Liver (tissue), 3 donors: Measurements from ENCODE around the gene COQ8A.

Experiments
- HNF4A ChIP-seq, 2 donors: conservative IDR thresholded peaks; 2 replicates each; pipeline ENCODE4 v1.6.1; 2016; ENCODE audit warnings: antibody characterized with exemption in 2 of 2, mild to moderate bottlenecking in 2 of 2
- MAX ChIP-seq: IDR thresholded peaks from 2 replicates; pipeline ENCODE4 v1.6.1; 2016; ENCODE audit warnings: antibody characterized with exemption
- NR2F2 ChIP-seq: IDR thresholded peaks from 2 replicates; pipeline ENCODE4 v1.6.1; 2016; ENCODE audit warnings: antibody characterized with exemption
- REST ChIP-seq: IDR thresholded peaks from 2 replicates; pipeline ENCODE4 v1.6.1; 2016; ENCODE audit warnings: antibody characterized with exemption, mild to moderate bottlenecking
- TAF1 ChIP-seq: conservative IDR thresholded peaks from 2 replicates; pipeline ENCODE4 v1.6.1; 2016; ENCODE audit warnings: antibody characterized with exemption, mild to moderate bottlenecking
- TF ChIP-seq, protein P1 (sequence below): fragments of 150-350 bp; IDR thresholded peaks from 2 replicates; pipeline ENCODE4 v1.5.1; 2017; ENCODE audit warnings: improper control_type of control experiment, low read depth, low read length; ENCODE audit not compliant: missing input control
- TF ChIP-seq, protein P2 (sequence below): IDR thresholded peaks from 2 replicates; pipeline ENCODE4 v1.6.1; 2016; ENCODE audit warnings: antibody characterized with exemption
- donor health status: healthy.
- donor health status: healthy.

GRCh38 chr1:226948996-226949395 is 8.9 kb downstream of the COQ8A start:
- no peak for TF ChIP-seq MAX
- TF ChIP-seq, protein P1, sequence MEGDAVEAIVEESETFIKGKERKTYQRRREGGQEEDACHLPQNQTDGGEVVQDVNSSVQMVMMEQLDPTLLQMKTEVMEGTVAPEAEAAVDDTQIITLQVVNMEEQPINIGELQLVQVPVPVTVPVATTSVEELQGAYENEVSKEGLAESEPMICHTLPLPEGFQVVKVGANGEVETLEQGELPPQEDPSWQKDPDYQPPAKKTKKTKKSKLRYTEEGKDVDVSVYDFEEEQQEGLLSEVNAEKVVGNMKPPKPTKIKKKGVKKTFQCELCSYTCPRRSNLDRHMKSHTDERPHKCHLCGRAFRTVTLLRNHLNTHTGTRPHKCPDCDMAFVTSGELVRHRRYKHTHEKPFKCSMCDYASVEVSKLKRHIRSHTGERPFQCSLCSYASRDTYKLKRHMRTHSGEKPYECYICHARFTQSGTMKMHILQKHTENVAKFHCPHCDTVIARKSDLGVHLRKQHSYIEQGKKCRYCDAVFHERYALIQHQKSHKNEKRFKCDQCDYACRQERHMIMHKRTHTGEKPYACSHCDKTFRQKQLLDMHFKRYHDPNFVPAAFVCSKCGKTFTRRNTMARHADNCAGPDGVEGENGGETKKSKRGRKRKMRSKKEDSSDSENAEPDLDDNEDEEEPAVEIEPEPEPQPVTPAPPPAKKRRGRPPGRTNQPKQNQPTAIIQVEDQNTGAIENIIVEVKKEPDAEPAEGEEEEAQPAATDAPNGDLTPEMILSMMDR, result no peak
- TF ChIP-seq, protein P2, sequence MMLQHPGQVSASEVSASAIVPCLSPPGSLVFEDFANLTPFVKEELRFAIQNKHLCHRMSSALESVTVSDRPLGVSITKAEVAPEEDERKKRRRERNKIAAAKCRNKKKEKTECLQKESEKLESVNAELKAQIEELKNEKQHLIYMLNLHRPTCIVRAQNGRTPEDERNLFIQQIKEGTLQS, result no peak
- no peak for TF ChIP-seq TAF1
- no peak for TF ChIP-seq NR2F2
- no peak for TF ChIP-seq REST
- no peak for TF ChIP-seq HNF4A (conservative IDR thresholded peaks at IDR 0.05)
